ENCODE data around the gene SUN1.

- TF ChIP-seq CTCF (IDR thresholded peaks at IDR 0.05) (no peak), EZH2 (IDR thresholded peaks at IDR 0.05; ENCODE audit: borderline replicate concordance, insufficient read depth, low read depth, low read length, poor library complexity, severe bottlenecking) (no peak)
Observed at GRCh38 chr7:800692-801091, 31.6 kb upstream of the SUN1 start.
